ENCODE measurements around the gene PDGFRB.

DNA sequence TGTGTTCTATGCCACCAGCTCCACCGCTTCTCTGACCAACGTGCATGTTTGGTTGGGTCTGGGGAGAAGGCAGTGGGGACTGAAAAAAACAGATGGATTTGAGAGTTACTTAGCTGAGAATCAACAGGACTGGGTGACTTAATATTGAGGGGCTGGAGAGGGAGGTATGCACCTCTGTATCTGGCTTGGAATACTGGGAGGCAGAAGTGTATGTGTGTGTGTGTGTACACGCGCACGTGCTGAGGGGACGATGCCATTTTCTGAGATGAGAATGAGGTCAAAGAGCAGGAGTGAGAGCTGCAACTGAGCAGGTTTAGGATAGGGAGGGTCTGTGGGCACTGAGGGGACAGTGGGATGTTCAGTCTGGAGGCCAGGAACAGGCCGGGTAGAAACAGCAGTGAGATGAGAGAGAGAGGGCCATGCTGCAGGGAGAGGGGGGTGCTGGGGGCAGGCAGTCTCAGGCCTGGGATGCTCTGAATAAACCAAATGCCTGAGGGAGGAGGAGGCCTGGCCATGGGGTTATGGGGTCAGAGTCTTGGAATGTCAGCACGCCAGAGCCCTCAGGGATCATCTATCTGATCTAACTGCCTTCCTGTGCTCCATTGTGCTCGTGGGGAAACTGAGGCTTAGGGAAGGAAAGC lies 14.0 kb downstream of the PDGFRB start:
- TF ChIP-seq EZH2 (IDR thresholded peaks at IDR 0.05; ENCODE audit: low read depth), result no peak
- TF ChIP-seq, protein P1, sequence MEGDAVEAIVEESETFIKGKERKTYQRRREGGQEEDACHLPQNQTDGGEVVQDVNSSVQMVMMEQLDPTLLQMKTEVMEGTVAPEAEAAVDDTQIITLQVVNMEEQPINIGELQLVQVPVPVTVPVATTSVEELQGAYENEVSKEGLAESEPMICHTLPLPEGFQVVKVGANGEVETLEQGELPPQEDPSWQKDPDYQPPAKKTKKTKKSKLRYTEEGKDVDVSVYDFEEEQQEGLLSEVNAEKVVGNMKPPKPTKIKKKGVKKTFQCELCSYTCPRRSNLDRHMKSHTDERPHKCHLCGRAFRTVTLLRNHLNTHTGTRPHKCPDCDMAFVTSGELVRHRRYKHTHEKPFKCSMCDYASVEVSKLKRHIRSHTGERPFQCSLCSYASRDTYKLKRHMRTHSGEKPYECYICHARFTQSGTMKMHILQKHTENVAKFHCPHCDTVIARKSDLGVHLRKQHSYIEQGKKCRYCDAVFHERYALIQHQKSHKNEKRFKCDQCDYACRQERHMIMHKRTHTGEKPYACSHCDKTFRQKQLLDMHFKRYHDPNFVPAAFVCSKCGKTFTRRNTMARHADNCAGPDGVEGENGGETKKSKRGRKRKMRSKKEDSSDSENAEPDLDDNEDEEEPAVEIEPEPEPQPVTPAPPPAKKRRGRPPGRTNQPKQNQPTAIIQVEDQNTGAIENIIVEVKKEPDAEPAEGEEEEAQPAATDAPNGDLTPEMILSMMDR (conservative IDR thresholded peaks at IDR 0.05), result no peak

All from PC-9 (cell line).